Measurements from ENCODE around the gene MAML3.

MAML3 gene

GRCh38 chr4:139694522-139695107 is 459.4 kb downstream of the MAML3 start:
- no peak overlapping the region for H3K27ac ChIP-seq
- DNase-seq (ENCODE audit: low read depth, low spot score) = no peak

GRCh38 chr4:139692309-139693012 is 461.5 kb downstream of the MAML3 start:
- no peak for DNase-seq (ENCODE audit: low read depth, low spot score)

GRCh38 chr4:139690419-139690818 is 463.6 kb downstream of the MAML3 start:
- DNase-seq (ENCODE audit: low read depth, low spot score) = no peak
- H3K27ac ChIP-seq = no peak overlapping the region

More at GRCh38 chr4:139692309-139693012, 461.5 kb downstream of the MAML3 start:
- H3K27ac ChIP-seq = no peak overlapping the region

GRCh38 chr4:139689093-139689722 is 464.8 kb downstream of the MAML3 start:
- H3K27ac ChIP-seq = no peak overlapping the region
- no peak for DNase-seq (ENCODE audit: low read depth, low spot score)

- DNase-seq (ENCODE audit: low read depth, low spot score) = no peak
- H3K27ac ChIP-seq = no peak overlapping the region
These were observed 467.0 kb downstream of the MAML3 start for GRCh38 chr4:139686988-139687387.

- no peak for DNase-seq (ENCODE audit: low read depth, low spot score)
- H3K27ac ChIP-seq = no peak overlapping the region
These were observed 467.9 kb downstream of the MAML3 start for GRCh38 chr4:139686130-139686529.

- DNase-seq (ENCODE audit: low read depth, low spot score) = no peak
These were observed 468.8 kb downstream of the MAML3 start for GRCh38 chr4:139685180-139685579.

GRCh38 chr4:139684351-139684750 is 469.6 kb downstream of the MAML3 start:
- no peak for DNase-seq (ENCODE audit: low read depth, low spot score)
- H3K27ac ChIP-seq = peak overlapping the region; percentile 92

More at GRCh38 chr4:139685180-139685579, 468.8 kb downstream of the MAML3 start:
- H3K27ac ChIP-seq = no peak overlapping the region

- no peak for DNase-seq (ENCODE audit: low read depth, low spot score)
- H3K27ac ChIP-seq = peak overlapping the region; percentile 92
These were observed 471.2 kb downstream of the MAML3 start for GRCh38 chr4:139682741-139683151.

- H3K27ac ChIP-seq = peak overlapping the region; percentile 92
- DNase-seq (ENCODE audit: low read depth, low spot score) = no peak
These were observed 471.7 kb downstream of the MAML3 start for GRCh38 chr4:139682309-139682708.

GRCh38 chr4:139676913-139677585 is 476.9 kb downstream of the MAML3 start:
- no peak overlapping the region for H3K27ac ChIP-seq
- DNase-seq (ENCODE audit: low read depth, low spot score) = no peak

- DNase-seq (ENCODE audit: low read depth, low spot score) = no peak
- H3K27ac ChIP-seq = no peak overlapping the region
These were observed 477.6 kb downstream of the MAML3 start for GRCh38 chr4:139676365-139676764.

GRCh38 chr4:139675651-139676050 is 478.3 kb downstream of the MAML3 start:
- no peak overlapping the region for H3K27ac ChIP-seq

GRCh38 chr4:139674875-139675550 is 479.0 kb downstream of the MAML3 start:
- DNase-seq (ENCODE audit: low read depth, low spot score) = no peak
- no peak overlapping the region for H3K27ac ChIP-seq

More at GRCh38 chr4:139675651-139676050, 478.3 kb downstream of the MAML3 start:
- no peak for DNase-seq (ENCODE audit: low read depth, low spot score)

GRCh38 chr4:139672732-139673131 is 481.3 kb downstream of the MAML3 start:
- no peak for DNase-seq (ENCODE audit: low read depth, low spot score)

GRCh38 chr4:139672215-139672614 is 481.8 kb downstream of the MAML3 start:
- no peak overlapping the region for H3K27ac ChIP-seq
- DNase-seq (ENCODE audit: low read depth, low spot score) = no peak

More at GRCh38 chr4:139672732-139673131, 481.3 kb downstream of the MAML3 start:
- H3K27ac ChIP-seq = no peak overlapping the region

GRCh38 chr4:139670775-139671174 is 483.2 kb downstream of the MAML3 start:
- H3K27ac ChIP-seq = no peak overlapping the region
- DNase-seq (ENCODE audit: low read depth, low spot score) = no peak

GRCh38 chr4:139669890-139670289 is 484.1 kb downstream of the MAML3 start:
- DNase-seq (ENCODE audit: low read depth, low spot score) = no peak
- no peak overlapping the region for H3K27ac ChIP-seq

GRCh38 chr4:139669335-139669734 is 484.6 kb downstream of the MAML3 start:
- DNase-seq (ENCODE audit: low read depth, low spot score) = no peak
- no peak overlapping the region for H3K27ac ChIP-seq

GRCh38 chr4:139668658-139669201 is 485.3 kb downstream of the MAML3 start:
- H3K27ac ChIP-seq = no peak overlapping the region
- no peak for DNase-seq (ENCODE audit: low read depth, low spot score)
